Measurements from ENCODE around the gene LGALS3.

LGALS3 gene

DNA sequence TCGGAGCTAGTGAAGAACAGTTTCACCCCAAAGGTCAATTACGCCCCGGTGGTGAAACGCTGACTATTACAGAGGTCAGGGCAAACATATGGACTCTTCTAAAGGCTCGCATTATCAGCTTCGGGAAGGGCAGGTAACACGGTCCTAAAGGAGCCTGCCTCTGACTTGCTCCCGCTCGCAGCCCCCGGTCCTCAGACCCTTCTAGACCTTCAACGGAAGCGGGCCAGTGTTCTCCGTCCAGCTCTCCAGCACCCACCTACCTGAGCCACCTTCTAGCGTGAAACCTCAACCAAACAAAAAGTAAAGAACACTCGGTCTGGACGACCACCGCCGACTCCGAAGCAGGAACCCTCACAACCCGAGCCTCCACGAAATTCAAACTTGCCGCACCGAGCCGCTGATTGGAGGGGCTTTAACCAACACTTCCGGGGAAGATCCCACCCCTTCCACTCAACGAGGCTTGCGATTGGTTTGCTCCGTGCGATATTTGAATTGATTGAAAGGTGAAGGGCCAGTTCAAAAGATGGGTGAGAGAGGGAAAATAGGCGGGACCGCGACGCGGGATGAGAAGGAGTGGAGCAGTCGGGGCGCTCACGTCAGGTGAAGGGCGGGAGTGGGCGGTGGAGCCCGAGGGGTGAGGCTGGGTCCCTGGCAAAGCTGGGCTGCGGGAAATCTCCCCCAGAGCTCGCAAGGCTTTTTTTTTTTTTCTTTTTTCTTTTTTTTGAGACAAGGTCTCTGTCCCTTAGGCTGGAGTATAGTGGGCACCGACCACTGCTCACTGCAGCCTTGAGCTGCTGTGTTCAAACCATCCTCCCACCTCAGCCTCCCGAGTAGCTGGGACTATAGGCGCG is 62.4 kb downstream of the LGALS3 start, which contains the start of gene DLGAP5:
Gene DLGAP5, minus strand, starts transcription at position 383 of the 851 bp plus-strand sequence. CDS start 2,406 bp downstream, outside the sequence.
- DNase-seq (ENCODE audit: low read depth): peak; percentile 73

DNA sequence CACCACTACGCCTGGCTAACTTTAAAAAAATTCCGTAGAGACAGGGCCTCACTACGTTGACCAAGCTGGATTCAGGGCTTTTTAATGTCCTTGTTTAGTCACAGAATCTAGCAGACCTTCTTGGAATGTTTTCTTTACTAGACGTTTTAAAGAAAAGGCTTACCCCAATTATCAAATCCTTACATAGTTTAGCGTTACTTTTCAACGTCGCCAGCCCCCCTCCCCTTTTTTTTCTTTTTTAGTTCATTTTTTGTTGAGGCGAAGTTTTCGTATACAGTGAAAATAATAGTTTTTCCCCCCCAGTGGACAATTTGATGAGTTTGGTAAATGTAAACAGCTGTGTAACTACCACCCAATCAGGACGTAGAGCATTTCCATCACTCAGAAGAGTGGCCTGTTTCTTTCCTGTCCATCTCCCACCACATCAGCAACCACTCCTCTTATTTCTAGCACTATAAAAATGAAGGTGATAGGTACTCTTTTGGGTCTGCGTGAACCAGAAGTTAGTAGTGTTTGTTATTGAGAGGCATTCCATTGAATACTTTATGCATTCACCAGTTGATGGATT is 63.1 kb downstream of the LGALS3 start:
- DNase-seq (ENCODE audit: low read depth): no peak

DNA sequence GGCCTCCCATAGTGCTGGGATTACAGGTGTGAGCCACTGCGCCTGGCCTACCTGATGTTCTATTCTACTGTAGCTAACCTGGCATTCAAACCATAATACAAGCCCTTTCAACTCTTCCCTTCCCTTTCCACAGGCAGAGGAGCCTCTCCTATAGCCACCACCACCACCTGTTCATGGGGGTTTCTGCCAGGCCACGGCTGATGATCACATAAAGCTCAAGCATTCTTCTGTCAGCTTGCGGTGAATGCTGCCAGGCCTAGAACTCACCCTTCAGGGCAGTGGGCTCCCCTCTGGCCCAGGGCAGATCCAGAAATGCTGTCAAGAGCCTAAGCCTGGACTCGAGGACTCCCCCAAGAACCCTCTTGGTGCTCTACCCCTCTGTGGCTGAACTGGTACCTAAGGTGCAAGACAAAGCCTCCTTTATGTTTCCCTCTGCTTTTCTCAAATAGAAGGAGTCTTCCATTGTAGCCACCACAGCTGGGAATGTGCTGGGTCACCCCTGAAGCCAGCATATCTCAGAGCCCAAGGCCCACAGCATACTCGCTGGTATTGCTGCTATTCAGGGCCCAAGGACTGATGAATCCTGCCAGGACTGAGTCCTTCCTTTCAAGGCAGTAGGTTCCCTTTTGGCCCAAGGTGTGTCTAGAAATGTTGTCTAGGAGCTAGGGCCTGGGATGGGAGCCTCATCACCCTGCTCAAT is 65.8 kb downstream of the LGALS3 start:
- no peak for DNase-seq (ENCODE audit: low read depth)
